Stimulated activated CD8-positive, alpha-beta memory T cell treated with anti-CD3 and anti-CD28 coated beads, Interleukin-15, amount 100 ng/mL, for 1 hour (primary cell): ENCODE measurements around the gene NCK1.

ENCODE experiments used
- DNase-seq: peaks from one replicate; pipeline ENCODE4 v3.0.0-alpha.2; 2020; ENCODE audit warnings: low read depth

Gene NCK1

DNA sequence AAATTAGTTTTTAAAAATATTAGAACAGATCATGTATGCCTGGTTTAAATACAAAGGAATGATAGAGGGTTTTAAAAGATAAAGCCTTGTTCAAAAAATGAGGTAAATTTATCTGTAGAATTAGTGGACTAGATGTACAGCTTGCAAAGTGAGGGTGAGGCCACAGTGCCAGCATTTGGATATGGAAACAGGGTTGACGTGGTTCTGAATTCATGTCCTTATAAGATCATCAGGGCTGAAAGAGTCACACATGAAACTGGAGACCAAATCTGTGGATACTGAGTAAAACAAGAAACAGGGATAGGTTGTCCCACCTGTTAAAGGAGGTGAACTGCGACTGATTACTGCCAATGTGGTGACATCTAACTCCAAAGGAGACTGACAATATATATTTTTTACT, 46.3 kb downstream of the NCK1 start:
- no peak for DNase-seq

GRCh38 chr3:136909187-136909586, 47.2 kb downstream of the NCK1 start:
- DNase-seq = no peak

- no peak for DNase-seq
These were observed 48.7 kb downstream of the NCK1 start for GRCh38 chr3:136910697-136911096.

- DNase-seq = no peak
These were observed 51.2 kb downstream of the NCK1 start for GRCh38 chr3:136913168-136913567.

DNA sequence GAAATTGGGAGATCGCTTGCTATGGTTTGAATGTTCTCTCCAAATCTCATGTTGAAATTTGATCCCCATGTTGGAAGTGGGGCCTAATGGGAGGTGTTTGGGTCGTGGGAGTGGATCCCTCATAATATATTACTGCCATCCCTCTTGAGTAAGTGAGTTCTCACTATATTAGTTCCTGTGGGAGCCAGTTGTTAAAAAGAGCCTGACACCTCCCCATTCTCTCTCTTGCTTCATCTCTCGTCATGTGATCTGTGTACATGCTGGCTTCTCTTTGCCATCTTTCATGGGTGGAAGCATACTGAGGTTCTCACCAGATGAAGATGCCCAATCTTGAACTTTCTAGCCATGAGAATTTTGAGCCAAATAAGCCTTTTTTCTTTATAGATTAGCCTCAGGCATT, 52.7 kb downstream of the NCK1 start:
- DNase-seq = no peak

DNA sequence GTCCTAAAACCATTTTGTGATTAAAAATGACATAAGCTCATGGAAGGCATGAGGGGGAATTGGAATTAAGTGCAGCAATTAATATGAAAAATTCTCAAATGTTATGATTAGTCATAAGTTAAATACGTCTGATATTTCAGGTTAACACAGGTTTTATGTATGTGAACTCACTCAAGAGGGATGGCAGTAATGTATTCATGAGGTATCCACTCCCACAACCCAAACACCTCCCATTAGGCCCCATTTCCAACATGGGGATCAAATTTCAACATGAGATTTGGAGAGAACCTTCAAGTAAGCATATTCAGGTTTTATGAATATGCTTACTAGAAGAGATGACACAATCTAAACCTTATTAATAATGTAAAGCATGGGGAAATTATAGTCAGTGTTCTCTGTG, 54.2 kb downstream of the NCK1 start:
- DNase-seq = no peak

DNA sequence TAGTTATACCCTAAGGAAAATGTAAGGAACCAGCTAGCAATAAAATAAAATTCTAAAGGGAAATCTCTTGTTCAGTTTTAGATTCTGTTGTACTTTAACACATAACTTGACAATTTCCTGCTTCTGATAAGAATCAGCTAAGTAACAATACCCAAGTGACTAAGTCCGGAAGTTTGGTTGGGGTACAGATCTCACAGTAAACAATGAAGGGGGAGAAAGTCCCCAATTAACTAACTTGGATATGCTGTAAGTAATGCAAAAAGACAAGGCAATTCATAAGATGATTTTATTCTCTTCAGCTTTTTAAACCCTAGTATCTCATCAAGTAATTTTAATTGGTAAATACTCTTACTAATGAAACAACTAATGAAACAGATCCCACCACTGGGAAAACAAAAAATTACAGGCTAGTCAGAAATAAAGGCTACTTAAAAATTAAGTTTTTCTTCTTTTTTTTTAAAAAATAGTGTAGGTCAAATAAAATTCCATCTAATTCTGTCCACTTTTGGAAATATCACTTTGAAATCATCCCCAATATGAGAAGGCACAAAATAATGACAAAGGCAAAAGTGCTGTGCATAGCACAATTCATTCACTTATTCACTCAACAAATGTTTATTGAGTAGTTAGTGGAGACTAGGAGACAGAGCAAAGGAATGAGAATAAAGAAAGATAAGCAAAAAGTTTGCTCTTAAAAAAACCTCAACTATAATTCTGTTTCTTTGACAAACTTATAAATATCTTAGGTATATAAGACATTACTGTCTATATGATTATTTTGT, 58.0 kb downstream of the NCK1 start:
- no peak for DNase-seq

GRCh38 chr3:136920904-136921611, 59.0 kb downstream of the NCK1 start:
- no peak for DNase-seq

DNA sequence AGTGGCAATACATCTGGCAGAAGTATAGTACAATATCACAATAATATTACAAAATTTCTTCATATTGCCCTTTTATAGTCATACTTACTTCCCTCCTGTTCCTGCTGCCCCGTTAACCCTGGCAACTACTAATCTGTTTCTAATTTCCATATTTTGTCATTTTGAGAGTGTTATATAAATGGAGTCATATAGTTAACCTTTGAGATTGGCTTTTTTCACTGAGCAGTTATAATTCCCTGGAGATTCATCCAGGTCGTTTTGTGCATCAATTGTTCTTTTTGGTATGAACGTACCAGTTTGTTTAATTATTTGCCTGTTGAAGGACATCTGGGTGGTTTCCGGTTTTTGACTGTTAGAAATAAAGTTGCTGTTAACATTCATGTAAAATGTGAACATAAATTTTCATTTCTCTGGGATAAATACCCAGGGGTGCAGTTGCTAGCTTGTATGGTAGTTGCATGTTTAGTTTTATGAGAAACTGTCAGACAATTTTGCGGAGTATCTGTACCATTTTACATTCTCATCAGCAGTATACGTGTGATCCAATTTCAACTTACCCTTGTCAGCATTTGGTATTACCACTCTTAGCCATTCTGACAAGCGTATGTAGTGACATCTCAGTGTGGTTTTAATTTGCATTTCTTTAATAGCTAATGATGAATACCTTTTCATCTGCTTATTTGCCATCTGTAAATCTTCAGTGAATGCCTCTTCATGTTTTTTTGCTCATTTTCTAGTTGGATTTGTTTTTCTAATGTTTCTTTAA, 63.6 kb downstream of the NCK1 start:
- DNase-seq = no peak

- no peak for DNase-seq
These were observed 66.2 kb downstream of the NCK1 start for GRCh38 chr3:136928240-136928639.

DNA sequence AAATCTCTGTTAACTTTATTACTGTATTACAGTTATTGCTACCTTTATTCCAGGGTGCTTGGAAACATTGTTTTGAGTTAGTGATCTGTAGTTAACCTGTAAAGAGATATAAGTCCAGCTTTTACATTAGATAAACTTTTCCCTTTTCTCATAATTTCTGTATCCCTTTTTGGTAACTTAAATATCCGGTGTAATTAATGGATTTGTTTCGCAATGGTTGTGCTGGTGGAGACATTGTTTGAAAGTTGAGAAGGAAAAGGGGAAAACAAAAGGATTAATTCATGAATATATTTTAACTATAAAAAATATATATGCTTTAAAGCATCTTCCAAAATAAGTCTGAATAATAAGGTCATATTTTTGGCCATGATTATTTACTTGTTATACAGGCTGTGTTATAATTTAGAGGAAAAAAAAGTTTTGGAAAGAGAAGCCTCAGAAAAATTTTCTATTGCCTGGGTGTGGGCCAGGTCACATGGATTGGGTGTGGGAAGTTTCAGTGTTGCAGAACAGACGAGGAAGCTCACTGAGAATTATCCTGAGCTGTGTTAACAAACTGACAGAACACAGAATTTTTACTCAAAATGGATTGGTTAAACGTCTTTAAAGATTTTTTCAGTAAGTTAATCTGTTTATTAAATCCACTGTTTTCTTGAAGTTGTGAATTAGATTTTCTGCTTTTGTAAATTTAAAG, 68.1 kb downstream of the NCK1 start:
- no peak for DNase-seq

GRCh38 chr3:136931606-136932005, 69.6 kb downstream of the NCK1 start:
- no peak for DNase-seq

DNA sequence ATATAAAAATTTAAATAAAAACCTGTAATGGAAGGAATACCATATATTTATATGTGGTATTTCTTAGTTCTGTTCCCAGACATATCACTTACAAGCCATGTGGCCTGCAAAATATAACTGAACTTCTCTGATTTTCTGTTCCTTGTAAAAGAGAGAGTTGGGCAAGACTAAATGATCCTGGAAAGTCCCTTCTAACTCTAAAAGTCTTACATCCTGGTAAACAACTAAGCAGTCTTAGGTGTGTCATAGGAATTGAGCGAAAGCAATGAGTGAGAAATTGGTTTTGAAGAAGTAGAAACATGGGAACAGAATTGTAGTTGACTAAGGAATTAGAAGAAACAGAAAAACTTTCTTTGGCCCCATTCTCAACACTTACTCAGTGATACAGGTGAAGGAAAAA, 70.5 kb downstream of the NCK1 start:
- no peak for DNase-seq

DNA sequence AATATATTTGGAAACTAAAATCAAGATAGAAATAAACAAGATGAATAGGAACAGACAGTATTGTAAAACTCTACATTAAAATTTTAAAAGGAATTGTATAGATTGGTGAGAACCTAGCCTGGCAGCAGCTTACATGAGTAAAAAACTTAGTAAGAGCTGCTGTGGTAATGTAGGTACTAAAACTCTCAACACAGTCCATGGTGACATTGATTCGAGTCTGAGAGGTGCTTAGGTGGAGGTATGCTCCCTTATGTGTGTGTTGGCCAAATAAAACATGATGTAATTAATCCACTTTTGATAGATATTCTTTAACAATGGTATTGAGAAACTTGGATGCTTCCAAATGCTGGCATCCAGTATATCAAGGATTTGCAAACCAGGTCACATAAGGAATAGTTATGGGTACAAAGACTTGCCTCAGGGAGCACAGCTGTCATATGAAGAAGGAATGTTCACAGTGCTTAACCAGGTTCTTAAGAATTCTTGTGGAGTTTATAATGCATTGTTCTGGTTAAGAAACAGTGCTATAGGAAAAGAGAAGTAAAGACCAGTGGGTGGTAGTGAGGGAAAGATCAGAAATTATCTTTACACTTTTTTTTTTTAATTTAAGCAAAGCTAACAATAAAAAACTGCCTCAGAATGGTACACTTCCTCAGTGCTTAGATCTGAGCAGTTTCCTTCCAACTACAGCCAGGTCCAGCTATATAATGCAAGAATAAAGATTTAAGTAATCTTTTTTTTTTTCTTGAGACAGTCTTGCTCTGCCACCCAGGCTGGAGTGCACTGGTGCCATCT, 71.2 kb downstream of the NCK1 start:
- DNase-seq = no peak

DNA sequence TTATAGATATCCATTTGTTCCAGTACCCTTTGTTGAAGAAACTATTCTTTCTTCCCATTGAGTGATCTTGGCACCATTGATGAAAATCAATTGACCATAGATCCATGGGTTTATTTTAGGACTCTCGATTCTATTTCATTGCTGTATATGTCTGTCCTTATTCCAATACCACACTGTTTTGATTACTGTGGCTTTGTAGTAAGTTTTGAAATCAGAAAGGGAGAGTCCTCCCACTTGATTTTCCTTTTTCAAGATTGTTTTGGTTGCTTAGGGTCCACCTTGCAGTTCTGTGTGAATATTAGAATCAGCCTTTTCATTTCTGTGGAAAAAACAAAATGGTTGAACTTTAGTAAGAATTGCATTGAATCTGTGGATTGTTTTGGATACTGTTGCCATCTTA, 75.2 kb downstream of the NCK1 start:
- DNase-seq = no peak

DNA sequence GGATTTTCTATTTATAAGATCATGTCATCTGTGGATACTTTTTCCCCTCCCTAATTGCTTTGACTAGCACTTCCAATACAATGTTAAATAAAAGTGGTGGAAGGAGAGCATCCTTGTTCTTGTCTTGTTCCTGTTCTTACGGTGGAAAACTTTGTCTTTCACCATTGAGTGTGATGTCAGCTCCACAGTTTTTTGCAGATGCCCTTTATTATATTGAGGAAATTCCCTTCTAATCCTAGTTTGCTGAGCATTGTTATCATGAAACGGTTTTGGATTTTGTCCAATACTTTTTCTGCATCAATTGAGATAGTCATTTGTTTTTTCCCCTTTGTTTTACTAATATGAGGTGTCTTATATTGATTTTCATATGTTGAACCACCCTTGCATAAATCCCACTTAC, 75.8 kb downstream of the NCK1 start:
- DNase-seq = no peak

- DNase-seq = no peak
These were observed 76.3 kb downstream of the NCK1 start for GRCh38 chr3:136938334-136938733.

- DNase-seq = no peak
These were observed 77.5 kb downstream of the NCK1 start for GRCh38 chr3:136939489-136939888.

DNA sequence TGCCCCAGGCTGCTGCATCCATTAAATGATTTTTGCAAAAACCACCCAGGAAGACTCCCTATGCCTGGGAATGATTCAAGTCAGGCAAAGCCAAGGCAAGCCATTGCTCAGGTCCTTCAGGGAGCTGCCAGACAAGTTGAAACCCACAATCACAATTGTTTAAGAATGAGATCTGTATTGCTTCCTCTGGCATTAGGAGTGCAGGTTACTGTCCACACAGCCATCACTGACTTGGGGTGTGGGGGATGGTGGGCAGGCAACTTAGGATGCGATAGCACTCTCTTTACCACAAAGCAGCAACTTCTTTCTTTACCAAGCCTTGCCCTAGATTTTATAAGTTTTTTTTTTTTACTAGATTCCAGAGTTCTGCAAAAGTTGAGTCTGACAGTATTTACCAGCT, 80.8 kb downstream of the NCK1 start:
- no peak for DNase-seq

GRCh38 chr3:136943436-136943835, 81.4 kb downstream of the NCK1 start:
- DNase-seq = no peak

- no peak for DNase-seq
These were observed 85.0 kb downstream of the NCK1 start for GRCh38 chr3:136946978-136947377.

GRCh38 chr3:136947477-136947876, 85.5 kb downstream of the NCK1 start:
- DNase-seq = no peak
